GM12865 (cell line): ENCODE data around the gene CACNG4.

Source experiments
- DNase-seq: peaks from one replicate; pipeline ENCODE4 v3.0.0; 2010; ENCODE audit warnings: low read depth
- H3K4me3 ChIP-seq: 2 replicates; pipeline ENCODE4 v1.5.1; 2011; ENCODE audit warnings: mild to moderate bottlenecking, low read depth, low read length, control low read depth
- TF ChIP-seq, protein P1 (sequence below): IDR thresholded peaks from 2 replicates; pipeline ENCODE4 v1.5.1; 2011; ENCODE audit warnings: low read length, control low read depth, low read depth, inconsistent platforms; ENCODE audit not compliant: insufficient read depth; ENCODE audit errors: missing control alignments

CACNG4 gene

DNA sequence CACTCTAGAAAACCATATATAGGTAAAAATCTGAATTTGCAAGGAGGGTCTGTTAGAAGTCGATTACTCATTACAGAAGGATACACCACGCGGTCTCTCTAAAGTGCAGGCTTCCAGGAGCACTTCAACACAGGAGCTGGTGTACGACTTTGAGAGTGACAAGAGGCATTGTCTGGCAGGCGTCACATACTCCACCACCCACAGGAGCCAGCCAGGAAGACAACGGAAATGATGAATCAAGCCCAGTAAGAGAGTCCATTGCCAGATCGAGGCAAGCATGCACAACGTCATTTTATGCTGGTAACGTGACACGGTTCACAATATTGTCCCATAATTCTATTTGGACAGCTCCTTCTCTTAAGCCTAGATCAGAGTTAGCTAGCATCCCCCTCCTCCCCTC lies 15.0 kb upstream of the CACNG4 start:
- no peak overlapping the region for H3K4me3 ChIP-seq
- no peak for DNase-seq
- TF ChIP-seq, protein P1, sequence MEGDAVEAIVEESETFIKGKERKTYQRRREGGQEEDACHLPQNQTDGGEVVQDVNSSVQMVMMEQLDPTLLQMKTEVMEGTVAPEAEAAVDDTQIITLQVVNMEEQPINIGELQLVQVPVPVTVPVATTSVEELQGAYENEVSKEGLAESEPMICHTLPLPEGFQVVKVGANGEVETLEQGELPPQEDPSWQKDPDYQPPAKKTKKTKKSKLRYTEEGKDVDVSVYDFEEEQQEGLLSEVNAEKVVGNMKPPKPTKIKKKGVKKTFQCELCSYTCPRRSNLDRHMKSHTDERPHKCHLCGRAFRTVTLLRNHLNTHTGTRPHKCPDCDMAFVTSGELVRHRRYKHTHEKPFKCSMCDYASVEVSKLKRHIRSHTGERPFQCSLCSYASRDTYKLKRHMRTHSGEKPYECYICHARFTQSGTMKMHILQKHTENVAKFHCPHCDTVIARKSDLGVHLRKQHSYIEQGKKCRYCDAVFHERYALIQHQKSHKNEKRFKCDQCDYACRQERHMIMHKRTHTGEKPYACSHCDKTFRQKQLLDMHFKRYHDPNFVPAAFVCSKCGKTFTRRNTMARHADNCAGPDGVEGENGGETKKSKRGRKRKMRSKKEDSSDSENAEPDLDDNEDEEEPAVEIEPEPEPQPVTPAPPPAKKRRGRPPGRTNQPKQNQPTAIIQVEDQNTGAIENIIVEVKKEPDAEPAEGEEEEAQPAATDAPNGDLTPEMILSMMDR: no peak

DNA sequence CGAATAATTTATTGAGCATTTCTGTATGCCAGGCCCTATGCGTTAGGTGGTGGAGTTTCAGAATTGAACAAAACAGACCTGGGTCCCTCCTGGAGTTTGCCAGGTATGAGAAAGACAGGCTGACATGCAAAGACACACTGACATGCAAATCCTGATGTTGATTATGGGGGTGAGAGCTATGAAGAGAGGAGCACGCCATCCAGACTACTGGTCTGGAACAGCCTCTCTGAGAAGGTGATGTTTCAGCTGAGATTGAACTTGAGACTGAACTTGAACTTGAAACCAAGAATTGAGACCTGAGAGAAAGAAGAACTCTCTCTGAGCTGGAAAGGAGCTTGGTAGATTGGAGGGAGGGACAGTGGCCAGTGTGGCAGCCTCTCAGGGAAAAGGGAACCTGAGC lies 14.2 kb upstream of the CACNG4 start:
- TF ChIP-seq, protein P1: no peak
- peak; percentile 73 for DNase-seq
- no peak overlapping the region for H3K4me3 ChIP-seq

DNA sequence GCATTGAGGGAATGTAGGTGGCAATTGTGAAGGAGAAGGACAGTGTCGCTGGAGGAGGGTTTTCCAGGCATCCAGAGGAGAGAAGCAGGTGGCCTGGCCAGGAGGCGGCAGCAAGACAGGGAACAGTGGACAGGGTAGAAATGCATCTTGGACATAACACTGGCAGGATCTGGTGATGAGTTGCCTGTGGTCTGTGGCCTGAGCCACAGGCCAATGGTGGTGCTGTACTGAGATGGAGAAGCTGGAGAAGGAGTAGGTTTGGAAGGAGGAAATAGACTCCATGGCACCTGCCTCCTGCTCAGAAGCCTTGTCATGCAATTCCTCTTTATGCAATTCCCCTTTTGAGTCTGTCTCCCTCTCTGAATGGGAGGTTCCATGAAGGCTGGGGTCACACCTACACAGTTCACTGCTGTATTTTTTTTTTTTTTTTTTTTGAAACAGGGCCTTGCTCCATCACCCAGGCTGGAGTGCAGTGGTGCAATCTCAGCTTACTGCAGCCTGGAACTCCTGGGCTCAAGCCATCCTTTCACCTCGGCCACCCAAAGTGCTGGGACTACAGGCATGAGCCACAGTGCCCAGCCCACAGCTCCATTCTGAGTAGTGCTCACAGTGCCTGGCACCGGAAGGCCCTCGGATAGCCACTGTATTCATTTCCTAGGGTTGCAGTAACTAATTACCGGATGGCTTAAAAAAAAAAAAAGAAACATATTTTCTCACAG lies 13.5 kb upstream of the CACNG4 start:
- H3K4me3 ChIP-seq: no peak overlapping the region
- peak; percentile 30 for DNase-seq
- TF ChIP-seq, protein P1: no peak

DNA sequence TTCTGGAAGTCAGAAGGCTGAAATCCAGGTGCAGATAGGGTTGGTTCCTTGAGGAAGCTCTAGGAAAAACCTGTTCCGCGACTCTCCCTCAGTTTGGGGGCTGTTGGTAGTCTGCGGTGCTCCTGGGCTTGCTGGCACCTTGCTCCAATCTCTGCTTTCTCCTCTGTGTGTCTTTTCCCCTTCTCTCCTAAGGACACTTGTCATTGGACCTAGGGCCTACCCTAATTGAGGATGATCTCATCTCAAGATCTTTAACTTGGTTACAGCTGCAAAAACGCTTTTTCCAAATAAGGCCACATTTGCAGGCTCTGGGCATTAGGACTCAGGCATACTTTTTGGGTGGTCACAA lies 12.9 kb upstream of the CACNG4 start:
- H3K4me3 ChIP-seq: no peak overlapping the region
- TF ChIP-seq, protein P1: no peak
- DNase-seq: no peak

DNA sequence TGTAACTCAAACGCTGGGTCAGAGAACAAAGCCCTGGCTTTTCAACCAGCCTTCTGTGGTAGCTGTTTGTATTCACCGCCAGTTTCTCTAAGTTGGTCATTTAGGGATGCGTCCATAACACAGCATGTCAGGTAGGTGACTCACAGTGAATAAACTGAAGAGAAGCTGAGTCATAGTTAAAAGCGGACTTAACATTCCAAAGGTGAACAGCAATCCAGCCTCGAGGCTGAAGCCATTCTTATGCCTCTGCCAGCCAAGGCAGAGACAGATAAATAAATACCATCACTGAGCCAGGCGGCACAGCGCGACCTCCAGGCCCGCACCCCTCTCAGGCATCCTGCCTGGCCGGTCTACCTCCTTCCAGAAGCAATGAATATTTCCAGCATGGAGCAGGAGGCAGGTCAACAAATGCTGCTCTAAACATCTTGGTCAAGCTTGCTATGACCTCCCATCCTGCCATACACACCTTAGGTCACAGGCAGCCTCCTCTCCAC lies 12.4 kb upstream of the CACNG4 start:
- no peak for DNase-seq
- TF ChIP-seq, protein P1: no peak
- no peak overlapping the region for H3K4me3 ChIP-seq

DNA sequence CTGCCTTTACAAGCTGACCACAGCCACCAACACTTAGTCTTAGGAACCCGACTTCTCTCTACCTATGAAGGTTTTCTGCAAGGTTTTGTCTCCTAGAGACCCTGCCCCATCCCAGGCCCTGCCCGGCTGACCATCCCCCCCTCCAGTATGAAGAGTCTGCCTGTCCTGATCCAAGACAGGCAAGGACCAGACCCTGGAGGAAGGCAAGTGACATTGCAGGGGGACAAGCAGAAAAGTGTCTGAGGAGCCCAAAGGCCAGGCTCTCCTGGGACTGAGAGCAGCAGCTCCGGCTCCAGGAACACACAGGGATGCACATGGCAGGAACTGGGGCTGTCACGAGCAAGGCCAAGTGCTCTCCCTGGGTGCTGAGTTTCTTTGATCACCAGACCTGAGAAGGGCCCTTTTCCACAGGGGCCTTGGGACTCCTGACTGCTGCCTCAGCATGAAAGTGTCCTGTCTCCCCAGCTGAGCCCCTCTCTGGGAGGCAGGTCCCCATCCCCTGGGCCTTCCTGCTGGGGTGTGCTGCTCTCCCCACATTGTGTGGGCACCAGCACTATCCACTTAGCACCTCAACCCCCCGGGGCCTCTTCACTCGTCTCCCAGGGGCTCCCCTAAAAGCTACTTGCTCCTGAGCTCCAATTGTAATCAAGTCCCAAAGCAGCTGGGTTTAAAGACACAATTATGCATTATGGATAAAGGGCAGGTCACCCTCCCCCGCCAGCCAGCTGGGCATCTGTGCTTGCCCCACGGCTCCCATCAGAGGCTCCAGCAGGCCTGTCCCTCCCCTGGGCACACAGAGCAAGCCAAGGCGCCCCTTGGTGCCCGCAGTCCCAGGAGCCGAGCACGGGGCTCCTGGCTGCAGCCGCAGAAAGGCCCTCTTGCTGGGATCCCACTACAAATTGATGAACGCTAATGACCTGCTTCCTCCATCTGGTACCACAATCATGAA lies 11.6 kb upstream of the CACNG4 start:
- DNase-seq: no peak
- H3K4me3 ChIP-seq: no peak overlapping the region
- TF ChIP-seq, protein P1: peak; percentile 0

DNA sequence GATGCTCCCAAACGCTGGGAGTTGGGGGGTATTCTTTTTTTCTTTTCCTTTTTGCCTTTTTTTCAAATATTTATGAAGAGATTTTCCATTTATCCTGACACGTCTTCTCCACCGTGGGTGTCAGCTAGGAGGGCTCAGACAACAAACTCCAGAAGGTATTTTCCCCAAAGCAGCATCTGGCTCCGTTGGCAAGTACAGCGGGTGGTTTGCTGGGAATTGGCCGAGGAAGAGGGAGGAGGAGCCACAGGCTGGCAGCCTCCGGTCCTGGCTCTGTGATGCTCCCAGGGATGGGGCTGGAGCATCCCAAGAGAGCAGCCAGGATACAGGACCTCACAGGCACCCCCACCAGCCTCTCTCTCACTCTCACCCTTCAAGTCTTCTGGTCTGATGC lies 10.9 kb upstream of the CACNG4 start:
- H3K4me3 ChIP-seq: no peak overlapping the region
- TF ChIP-seq, protein P1: no peak
- DNase-seq: no peak
